ENCODE results near the gene IPO4.
"Not testable (repeated sequence)": the region's sequence is repeated elsewhere in the genome, so short reads cannot be mapped to it uniquely, and the experiment has no call there.

The IPO4 gene, protein sequence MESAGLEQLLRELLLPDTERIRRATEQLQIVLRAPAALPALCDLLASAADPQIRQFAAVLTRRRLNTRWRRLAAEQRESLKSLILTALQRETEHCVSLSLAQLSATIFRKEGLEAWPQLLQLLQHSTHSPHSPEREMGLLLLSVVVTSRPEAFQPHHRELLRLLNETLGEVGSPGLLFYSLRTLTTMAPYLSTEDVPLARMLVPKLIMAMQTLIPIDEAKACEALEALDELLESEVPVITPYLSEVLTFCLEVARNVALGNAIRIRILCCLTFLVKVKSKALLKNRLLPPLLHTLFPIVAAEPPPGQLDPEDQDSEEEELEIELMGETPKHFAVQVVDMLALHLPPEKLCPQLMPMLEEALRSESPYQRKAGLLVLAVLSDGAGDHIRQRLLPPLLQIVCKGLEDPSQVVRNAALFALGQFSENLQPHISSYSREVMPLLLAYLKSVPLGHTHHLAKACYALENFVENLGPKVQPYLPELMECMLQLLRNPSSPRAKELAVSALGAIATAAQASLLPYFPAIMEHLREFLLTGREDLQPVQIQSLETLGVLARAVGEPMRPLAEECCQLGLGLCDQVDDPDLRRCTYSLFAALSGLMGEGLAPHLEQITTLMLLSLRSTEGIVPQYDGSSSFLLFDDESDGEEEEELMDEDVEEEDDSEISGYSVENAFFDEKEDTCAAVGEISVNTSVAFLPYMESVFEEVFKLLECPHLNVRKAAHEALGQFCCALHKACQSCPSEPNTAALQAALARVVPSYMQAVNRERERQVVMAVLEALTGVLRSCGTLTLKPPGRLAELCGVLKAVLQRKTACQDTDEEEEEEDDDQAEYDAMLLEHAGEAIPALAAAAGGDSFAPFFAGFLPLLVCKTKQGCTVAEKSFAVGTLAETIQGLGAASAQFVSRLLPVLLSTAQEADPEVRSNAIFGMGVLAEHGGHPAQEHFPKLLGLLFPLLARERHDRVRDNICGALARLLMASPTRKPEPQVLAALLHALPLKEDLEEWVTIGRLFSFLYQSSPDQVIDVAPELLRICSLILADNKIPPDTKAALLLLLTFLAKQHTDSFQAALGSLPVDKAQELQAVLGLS

DNA sequence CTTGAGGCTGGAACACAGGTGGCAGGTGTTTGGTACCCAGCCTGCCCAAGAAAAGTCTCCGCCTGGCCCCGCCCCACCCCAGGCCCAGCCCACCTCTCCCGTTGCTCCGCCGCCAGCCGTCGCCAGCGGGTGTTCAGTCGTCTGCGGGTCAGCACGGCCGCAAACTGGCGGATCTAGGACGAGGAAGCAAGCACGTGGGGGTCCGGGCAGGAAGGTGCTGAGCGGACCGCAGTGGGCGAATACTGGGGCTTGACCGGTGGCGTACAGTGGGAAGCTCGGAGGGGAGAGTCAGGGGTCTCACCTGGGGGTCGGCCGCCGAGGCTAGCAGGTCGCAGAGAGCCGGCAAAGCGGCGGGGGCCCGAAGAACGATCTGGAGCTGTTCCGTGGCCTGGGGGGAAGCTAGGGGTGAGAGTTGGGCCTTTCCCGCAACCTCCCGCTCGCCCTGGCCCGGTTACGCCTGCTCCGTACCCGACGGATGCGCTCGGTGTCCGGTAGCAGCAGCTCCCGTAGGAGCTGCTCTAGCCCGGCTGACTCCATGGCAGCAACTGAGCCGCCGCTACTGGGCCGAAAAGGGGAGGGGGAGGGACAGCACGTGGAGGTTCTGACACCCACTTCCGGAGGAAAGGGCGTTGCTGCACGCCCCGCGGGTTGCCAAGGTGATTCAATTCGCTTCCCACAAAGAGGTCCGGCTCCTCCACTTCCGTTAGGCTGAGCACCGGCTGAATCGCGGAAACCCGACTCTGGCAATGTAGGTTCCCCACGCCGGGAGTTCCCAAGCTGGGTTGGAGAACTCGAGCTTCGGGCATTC is at the start of gene IPO4:
Gene IPO4, minus strand, starts transcription at position 566 of the 808 bp plus-strand sequence. Its CDS starts 29 bp downstream, at position 537.
- peak; percentile 93 for DNase-seq (ENCODE audit: low read depth, low spot score)

DNA sequence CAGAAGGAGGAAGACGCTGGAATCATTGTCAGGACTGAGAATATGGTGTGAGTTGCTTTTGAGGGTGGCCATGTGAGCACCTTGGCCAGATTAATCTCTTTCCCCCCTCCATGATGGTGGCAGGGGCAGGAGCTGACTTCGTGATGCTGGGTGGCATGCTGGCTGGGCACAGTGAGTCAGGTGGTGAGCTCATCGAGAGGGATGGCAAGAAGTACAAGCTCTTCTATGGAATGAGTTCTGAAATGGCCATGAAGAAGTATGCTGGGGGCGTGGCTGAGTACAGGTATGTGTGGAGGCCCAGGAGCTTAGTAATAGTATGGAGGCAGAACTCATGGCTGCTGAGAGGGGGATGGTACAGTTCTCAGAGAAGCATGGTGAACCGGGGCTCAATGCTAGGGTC is 49.5 kb upstream of the IPO4 start:
- DNase-seq (ENCODE audit: low read depth, low spot score) = no peak

DNA sequence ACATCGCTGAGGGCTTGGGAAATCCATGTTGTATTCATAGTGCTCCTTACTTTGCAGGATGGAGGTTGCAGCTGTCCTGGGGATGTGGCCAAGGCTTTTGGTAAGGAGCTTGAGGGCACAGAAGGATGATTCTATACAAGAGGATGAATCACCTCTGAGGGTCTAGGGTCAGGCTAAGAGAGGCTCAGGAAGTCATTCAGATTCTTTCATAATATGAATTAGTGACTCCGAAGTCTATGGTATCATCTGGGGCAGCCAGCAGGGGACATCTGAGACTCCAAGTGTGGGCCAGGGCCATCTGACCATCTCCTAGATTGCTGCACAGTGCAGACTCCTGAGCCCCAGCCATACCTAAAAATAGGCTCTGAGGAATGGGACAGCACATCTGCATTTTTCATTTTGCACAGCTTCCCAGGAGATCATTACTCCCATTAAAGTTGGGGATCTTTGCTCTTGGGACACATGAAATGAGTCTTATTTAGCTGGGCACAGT is 48.9 kb upstream of the IPO4 start:
- DNase-seq (ENCODE audit: low read depth, low spot score) = no peak

DNA sequence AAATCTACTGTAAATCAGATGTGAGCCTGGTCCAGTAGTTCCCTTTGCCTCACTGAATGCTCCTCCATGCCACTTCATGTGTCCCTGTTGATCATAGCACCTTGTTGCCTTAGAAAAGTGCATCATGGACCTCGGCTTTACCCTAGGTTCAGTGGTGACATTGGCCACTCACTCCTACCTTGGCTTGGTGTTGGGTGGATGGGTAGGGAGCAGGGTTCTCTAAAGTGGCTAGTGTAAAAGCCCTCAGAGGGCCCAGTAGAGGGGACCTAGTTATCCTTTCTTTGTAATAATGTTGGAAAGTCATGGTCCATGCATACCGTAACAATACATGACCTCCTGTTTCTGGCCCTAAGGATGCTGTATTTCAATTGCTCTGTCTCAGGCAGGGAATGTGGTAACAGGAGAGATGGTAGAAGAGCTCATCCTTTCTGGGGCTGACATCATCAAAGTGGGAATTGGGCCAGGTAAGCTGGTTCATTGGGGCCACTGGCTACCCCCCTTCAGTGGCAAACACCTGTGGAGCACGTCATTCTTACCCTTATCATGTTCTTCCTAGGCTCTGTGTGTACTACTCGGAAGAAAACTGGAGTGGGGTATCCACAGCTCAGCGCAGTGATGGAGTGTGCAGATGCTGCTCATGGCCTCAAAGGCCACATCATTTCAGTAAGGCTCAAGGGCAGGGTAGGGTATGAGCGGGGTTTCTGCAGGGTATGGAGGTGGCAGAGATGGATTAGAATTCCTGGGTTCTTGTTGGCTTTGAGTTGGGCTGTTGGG is 48.3 kb upstream of the IPO4 start:
- DNase-seq (ENCODE audit: low read depth, low spot score) = no peak

DNA sequence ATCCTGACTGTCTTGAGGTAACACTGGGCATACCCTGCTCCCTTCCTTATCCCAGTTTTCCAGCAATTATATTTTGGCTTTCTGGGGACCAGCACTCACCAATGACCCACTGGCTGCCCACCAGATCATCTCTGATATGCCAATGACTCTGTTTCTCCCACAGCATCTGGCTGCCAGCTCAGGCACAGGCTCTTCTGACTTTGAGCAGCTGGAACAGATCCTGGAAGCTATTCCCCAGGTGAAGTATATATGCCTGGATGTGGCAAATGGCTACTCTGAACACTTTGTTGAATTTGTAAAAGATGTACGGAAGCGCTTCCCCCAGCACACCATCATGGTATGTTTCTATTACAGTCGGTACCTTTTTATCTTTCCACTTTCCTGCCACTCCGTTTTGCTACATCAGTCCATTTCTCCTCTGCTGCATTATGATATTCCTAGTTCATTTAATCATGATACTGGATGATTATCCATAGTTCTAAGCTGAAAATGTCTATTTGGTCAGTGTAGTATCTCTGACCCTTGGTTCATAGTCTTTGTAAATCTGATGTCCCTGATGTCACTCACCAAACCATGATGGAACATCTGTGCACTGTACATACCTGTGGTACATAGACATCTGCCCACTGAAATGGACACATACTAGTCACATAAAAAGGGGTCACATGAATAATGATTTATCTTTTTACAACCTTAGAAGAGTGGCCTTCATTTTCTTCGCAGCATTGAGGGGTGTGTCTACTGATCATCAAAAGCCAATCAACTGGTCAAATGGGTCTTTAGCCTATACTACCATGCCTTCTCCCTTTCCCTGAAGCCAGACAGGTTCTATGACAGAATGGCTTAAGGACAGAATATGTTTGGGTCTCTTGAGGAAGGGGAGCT is 47.4 kb upstream of the IPO4 start:
- no peak for DNase-seq (ENCODE audit: low read depth, low spot score)

DNA sequence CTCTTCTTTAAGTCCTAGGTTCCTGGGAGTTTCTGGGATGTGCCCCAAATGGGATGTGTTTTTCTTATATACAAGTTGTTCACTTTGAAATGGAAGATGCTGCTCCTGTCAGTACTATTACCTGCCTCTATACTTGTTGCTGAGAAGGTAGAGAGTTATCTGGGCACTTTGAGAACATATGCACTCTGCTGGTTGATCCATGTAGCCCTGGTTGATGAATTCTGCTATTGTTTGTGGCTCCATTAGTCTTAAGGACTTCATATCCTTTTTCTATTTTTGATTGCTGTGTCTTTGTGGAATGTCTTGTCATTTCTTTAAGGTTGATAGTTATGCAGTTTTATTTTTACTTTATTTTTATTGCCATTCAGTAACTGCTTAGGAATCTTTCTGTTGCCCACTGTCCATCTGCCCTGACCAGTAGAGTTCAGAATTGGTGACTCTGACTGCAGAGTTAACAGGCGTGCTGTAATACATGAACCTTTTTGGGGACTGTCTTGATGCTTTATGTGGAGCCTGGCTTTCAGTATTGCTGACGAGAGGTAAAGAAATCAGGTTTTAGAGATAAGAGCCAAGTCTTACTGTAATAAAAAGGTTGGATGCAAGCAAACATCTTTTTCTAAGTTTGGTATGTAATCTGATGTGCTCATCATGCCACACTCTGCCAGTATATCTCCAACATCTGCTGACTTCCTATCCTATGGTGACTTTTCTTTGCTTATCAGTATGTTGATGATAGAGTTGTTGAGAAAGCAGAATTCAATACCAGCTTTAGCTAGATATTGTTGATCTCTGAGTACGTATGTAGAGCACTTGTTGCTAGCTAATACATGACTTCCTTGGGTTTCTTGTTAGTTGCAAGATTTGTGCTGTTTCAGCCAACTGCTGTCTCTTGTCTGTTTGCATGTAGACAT is 45.7 kb upstream of the IPO4 start:
- DNase-seq (ENCODE audit: low read depth, low spot score) = no peak

DNA sequence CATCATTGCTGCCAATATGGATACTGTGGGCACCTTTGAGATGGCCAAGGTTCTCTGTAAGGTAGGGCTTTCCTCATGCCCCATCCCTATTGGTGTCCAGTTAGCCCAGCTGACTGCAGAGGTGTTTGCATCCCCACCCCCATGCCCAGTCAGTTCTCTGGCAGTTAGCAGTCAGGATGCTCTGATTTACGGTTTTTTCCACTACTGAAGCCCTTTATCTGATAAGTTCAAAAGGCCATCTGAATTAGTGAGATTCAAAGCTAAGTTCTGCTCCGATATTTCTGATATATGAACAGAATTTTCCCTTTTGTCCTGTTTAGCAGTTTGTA is 44.9 kb upstream of the IPO4 start:
- no peak for DNase-seq (ENCODE audit: low read depth, low spot score)

DNA sequence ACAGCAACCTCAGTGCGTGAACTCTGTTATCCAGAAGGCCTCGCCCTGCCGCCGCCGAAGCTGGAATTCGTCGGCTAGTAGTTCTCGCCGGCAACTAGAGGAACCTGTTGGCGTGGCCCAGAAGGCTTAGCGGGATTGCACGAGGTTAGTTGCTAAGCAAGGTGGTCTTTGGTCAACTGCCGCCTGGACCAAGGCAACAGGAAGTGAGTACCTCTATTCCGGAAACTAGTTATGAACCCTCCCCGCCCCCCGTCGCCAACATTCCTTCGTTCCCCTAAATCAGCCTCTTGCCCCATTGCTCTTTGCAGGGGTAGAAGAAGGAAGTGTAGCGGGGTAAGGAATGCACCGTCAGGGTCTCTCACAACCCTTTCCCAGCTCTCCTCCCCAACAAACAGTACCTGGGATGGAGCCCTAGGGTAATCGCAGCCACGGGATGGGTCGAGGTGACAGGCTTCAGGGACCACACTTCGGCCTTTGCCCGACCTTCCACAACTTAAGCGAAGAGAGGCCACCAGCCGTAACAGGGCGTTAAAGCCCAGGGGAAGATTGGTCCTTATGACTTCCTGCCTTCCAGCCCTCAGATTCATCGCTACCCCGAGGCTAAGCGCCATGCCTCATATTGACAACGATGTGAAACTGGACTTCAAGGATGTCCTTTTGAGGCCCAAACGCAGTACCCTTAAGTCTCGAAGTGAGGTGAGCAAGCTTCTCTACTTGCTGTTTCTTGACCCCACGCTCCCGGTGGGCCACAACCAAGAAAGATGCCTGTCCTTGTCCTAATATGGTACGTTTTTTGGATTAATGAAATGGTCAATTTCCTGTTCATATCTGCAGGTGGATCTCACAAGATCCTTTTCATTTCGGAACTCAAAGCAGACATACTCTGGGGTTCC is 44.3 kb upstream of the IPO4 start, which contains the start of gene GMPR2:
Gene GMPR2, plus strand, starts transcription at position 285 of the 893 bp plus-strand sequence. Its CDS starts 325 bp downstream, at position 610.
- no peak for DNase-seq (ENCODE audit: low read depth, low spot score)

DNA sequence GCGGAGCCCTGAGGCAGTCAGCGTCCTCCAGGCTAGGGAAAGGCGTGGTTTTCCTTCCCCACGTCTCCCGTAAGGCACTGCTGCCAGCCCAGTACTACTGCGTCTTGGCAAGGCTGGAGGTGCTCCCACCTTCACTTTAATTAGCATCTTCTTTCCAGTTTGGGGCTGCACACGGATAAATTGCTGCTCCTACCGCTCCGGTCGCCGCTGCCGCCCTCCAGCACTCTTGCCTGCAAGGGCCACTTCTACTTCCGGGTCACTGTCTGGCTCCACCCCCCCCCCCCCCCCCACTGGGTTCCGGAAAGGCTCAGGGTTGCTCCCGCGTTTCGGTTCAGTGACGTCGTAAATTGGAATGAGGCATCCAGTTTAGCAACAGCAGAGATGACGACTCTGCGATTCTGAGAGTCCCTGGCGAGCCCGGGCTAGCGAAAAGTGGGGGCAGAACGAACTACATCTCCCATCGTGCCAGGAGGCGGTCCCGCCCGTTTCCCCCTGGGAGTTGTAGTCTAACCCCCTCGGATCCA is 43.6 kb upstream of the IPO4 start, which contains the start of gene NEDD8:
Gene NEDD8, minus strand, starts transcription at position 247 of the 524 bp plus-strand sequence. Its CDS starts 100 bp downstream, at position 147.
- DNase-seq (ENCODE audit: low read depth, low spot score) = peak; percentile 80

DNA sequence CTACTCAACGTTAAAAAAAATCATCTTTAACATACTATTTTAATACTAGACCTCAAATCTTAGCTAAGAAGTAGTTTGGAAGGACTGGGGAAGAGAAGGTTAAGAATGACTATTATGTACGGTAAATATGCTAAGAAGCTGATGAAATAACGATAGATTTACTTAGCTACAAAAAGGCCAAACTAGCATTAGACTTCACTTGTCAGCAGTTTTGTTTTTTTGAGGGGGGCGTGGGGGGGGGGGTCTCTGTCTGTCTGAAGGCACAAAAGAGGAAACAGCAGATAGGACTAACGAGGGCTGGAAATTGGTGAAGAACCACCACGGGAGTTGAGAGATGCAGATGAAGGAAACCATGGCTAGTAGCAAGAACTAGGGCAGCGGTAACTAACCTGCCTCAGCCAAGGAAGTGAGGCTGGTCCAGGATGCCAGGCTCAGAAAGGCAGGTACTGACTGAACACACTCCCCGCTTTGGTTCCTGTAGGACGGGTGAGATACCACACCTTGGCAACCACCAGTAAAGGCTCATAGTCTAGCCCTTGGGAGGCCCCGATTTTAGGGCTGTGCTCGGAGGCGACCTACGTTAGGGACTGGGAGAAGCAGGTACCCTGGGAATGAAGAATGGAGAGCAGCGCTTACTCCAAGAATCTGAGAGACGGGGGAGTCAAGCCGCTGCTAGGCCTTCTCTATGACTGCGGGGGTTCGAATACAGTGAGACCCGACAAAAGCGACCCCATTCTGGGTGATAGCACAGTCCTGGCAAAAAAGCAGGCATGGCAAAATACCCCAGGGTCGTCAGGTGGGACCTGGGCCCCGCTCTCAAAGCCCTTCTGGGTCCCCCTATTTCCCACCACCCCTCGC is 42.9 kb upstream of the IPO4 start:
- DNase-seq (ENCODE audit: low read depth, low spot score) = no peak

DNA sequence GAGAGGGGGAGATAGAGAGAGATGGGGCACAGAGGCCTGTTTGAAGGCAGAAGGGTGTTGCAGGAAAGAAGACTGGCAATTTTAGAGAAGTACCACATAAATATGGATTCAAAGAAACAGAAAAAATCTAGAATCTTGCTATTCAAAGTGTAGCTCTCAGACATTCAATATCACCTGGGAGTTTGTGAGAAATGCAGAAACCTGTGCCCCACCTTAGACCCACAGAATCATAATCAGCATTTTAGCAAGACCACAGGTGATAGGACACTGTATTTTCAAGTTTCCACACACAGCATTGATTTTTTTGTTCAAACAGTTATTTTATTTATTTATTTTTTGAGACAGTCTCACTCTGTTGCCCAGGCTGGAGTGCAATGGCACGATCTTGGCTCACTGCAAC is 40.3 kb upstream of the IPO4 start:
- no peak for DNase-seq (ENCODE audit: low read depth, low spot score)

DNA sequence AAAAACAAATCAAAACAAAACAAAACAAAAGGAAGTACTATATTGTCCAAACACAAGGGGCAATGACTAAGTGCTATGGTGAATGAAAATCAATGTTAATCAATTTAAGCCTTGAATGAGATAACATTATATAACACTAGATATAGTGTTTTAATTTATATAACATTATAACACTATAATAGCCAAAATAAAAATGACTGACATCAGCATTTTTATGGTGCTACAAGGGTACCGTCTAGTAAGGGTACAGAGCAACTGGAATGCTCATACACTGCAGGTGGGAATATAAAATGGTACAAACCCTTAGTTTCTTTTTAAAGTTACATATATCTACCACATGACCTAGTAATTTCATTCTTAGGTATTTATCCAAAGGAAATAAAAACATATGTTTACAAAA is 37.9 kb upstream of the IPO4 start:
- no peak for DNase-seq (ENCODE audit: low read depth, low spot score)

DNA sequence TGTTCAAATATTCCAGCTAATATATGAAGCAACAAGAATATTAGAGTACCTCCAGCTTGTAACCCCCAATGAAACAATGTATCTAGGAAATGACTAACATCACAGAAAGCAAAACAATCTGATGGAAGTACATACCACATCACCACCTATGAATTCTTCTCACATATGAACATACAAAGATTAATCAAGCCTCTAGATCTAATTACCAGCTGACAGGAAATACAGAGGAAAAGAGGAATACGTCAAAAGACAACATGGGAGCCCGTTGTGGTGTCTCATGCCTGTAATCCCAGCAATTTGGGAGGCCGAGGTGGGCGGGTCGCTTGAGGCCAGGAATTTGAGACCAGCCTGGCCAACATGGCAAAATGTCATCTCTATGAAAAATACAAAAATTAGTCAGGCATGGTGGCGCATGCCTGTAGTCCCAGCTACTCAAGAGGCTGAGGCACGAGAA is 36.0 kb upstream of the IPO4 start:
- no peak for DNase-seq (ENCODE audit: low read depth, low spot score)

DNA sequence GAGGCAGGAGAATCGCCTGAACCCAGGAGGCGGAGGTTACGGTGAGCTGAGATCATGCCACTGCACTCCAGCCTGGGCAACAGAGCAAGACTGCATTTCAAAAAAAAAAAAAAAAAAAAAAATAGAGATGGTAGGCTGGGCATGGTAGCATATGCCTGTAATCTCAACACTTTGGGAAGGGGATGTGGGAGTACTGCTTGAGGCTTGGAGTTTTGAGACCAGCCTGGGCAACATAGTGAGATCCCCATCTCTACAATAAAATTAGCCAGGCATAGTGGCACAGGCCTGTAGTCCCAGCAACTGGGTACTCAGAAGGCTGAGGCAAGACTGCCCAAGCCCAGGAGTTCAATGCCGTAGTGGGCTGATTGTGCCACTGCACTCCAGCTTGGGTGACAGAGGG is 34.4 kb upstream of the IPO4 start:
- not testable (repeated sequence) for DNase-seq (ENCODE audit: low read depth, low spot score)

DNA sequence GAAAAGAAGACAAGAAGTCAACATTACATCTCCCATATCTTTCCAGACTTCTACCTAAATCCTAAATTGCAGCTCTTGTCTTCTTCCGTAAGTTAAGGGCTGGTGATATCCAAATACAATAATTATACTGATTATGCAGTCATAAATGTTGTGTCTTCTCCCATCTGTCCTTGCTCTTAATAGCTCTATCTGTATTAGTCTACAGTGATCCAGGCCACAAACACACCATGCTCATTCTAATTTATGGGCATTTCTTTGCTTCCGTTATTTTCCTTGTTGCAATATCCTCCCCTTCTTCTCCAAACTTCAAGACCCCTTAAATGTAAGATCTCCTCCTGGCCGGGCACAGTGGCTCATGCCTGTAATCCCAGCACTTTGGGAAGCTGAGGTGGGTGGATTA is 30.9 kb upstream of the IPO4 start:
- DNase-seq (ENCODE audit: low read depth, low spot score) = no peak

DNA sequence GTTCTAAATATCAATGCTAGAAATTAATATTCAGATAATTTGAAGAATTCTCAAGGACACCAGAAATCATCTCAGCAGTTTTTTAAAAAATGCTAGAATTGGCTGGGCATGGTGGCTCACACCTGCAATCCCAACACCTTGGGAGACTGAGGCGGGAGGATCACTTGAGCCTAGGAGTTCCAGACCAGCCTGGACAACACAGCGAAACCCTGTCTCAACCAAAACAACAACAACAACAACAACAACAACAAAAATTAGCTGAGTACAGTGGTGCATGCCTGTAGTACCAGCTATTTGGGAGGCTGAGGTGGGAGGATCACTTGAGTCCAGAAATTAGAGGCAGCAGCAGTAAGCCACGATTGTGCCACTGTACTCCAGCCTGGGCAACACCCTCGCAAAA is 30.5 kb upstream of the IPO4 start:
- no peak for DNase-seq (ENCODE audit: low read depth, low spot score)

Data from activated CD4-positive, CD25-positive, alpha-beta regulatory T cell treated with anti-CD3 and anti-CD28 coated beads, Interleukin-2, amount 50 U/mL, for 16 hours (primary cell).